ENCODE measurements around the gene TATDN2.

GRCh38 chr3:10280177-10280529, 31.9 kb downstream of the TATDN2 start:
- TF ChIP-seq EZH2 (IDR thresholded peaks at IDR 0.05; ENCODE audit: low read length, unreplicated experiment) (no peak), CTCF (conservative IDR thresholded peaks at IDR 0.05; ENCODE audit: low read depth, low read length) (peak; percentile 39; the same call in 1 of the 2 replicates)

Data from PC-3 (cell line).